Activated T-cell treated with anti-CD3 and anti-CD28 coated beads, Interleukin-2, amount 50 U/mL, for 48 hours (primary cell): ENCODE data around the gene FCN2.
A peak's percentile ranks its signal among the peaks of the same experiment; 100 is the strongest.

ENCODE experiments used
- DNase-seq, 2 experiments: peaks; one replicate each; pipeline ENCODE4 v3.0.0-alpha.2; 2020

The FCN2 gene

DNA sequence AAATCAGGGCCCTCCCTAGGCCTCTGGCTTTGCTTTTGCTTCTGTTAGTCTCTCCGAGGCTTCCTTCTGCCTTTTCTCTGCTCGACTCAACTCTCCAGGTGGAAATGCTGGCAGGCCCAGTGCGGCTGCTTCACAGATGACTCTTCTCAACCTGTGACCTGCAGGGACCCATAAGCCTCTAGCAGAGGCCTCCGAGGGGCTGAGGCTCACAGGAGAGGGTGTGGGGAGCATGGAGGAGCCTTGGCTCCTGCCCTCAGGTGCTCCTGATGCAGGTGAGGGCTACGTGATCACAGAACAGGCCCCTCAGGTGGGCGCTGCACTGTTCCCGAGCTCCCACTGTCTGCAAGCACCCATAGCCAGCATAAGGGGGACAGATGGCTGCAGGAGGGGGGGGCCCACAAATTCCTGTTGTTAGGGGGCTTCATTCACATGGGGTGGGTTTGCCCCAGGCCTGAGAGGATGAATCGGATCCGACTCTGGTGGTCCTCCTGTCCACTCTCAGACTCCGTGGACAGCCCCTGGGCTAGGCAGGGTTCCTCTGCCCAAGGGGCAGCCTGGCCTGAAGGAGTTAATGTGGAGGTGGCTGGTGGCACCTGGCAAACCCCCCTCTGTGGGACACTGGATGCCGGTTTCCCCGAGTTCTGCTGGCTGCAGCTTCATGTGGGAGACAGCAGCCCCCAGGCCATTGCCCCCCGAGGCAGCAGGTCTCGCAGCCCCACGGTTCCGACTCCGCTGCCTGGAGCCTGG lies 10.9 kb upstream of the FCN2 start:
- no peak for DNase-seq

DNA sequence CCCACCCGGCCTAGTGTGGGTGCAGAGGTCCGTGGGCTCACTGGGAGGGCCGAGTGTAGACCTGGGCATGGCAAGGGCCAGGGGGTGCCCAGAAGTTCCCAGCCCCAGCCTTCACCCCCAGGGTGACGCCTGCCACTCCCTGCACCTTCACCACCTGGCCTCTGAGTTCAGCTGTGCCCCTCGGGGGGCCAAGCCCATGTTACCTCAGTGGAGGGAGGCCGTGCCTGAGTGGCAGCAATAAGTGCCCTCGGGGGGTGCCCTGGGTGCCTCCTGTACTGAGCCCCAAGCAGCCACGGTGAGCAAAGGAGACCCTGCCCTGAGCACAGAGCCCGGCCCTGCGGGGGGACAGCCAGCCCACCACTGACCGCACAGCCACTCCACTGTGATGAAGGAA lies 10.3 kb upstream of the FCN2 start:
- DNase-seq: no peak

DNA sequence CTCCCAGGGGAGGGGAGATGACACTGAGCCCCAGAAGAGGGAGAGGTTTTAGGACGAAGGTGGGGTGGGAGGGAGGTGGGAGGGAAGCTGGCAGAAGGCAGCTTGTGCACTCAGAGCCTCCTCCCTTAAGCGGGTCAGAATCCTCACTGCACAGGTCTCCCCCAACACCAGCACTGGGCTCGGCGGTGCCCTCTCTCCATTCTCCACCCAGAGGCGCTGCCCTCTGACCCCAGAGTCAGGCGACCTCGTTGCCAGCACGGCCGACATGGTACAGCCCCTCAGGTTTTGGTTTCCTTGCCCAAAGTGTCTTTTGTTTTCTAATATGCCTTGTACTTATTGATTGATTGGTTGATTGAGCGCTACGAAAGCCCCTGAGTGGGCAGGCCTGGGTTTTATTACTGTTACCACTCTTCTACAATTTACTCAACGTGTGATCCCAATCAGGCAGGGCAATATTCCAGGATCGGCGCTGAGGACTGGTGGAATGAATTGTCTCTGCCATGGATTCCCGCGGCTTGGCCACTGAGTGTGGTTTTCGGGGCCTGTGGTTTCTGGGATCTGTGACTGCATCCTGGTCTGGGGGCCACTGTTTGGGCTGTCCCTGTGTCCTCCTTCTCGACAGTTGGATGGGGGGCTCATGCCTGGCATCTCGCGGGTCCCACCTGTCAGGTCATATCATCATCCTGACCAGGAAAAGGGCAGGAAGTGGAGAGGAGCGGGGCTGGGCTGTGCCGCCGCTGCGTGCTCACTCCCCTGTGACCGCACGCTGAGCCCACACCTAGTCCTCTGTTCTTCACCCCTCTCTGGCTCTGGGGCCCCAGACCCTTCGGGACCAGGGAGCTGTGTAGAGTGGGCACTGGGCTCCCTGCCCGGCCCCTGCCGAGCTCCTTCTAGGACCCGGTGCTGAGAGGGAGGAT lies 9.6 kb upstream of the FCN2 start:
- DNase-seq: no peak

GRCh38 chr9:134871697-134872340 lies 8.8 kb upstream of the FCN2 start:
- no peak for DNase-seq

DNA sequence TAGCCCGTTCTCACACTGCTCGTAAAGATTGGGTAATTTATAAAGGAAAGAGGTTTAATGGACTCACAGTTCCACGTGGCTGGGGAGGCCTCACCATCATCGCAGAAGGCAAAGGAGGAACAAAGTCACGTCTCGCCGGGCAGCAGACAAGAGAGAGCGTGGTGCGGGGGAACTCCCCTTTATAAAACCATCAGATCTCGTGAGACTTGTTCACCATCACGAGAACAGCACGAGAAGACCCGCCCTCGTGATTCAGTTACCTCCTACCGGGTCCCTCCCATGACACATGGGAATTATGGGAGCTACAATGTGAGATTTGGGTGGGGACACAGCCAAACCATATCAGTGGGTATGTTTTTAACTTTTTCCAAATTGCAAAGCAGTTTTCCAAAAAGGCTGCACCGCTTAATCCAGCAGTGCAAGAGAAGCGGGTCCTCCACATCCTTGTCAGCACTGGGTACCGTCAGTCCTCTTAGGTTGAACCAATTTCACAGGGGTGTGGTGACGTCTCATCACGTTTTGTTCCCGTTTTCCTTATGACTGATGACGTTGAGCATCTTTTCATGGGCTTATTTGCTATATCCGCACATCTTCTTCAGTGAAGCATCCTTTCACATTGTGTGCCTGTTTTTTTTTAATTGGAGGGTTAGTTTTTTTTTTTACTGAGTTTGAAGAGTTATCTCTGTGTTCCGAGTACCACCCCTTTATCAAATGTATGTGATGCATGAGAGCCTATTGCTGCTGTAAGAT lies 8.0 kb upstream of the FCN2 start:
- DNase-seq: no peak

- DNase-seq: no peak
These were observed 5.2 kb upstream of the FCN2 start for GRCh38 chr9:134875371-134875770.

- peak in 1 of 2 experiments; percentile 5 for DNase-seq
These were observed 3.1 kb upstream of the FCN2 start for GRCh38 chr9:134877541-134877940.

- DNase-seq: peak in 1 of 2 experiments; percentile 1
These were observed 736 bp upstream of the FCN2 start for GRCh38 chr9:134879664-134880483.

GRCh38 chr9:134881313-134881670 lies 682 bp downstream of the FCN2 start:
- peak in 1 of 2 experiments; percentile 1 for DNase-seq

GRCh38 chr9:134882204-134882785 lies 1.7 kb downstream of the FCN2 start:
- DNase-seq: no peak

GRCh38 chr9:134883040-134883782 lies 2.6 kb downstream of the FCN2 start:
- no peak for DNase-seq

- DNase-seq: no peak
These were observed 3.9 kb downstream of the FCN2 start for GRCh38 chr9:134884492-134884891.

GRCh38 chr9:134885001-134885678 lies 4.5 kb downstream of the FCN2 start:
- no peak for DNase-seq

DNA sequence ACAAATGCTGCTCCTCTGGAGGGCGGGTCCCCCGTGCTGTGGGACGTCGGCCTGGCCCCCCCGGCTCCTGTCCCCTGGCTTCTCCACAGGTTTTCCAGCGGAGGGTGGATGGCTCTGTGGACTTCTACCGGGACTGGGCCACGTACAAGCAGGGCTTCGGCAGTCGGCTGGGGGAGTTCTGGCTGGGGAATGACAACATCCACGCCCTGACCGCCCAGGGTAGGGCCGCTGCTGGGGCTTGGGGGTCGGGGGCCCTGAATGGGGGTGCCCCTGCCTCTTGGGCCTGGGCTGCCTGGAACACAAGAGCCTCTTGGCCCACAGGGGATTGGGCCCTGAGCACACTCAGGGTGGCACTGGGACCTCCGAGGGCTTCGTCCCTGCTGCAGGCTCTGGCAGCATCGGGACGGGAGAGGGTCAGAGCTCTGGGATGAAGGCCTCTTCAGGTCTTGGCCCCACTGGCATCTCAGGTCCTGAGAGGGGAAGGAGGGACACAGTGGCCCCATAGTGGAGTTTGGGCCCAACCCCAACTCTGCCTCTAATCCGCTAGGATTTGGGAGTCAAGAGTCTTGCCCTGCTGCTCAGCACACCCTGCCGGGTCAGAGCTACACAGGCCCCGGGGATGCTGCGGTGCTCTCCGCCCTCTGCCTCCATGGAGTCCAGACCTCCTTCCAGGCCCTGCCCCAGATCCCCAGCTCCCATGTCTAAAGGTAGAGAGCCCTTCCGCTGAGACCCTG lies 5.2 kb downstream of the FCN2 start:
- DNase-seq: peak in 1 of 2 experiments; percentile 4

- DNase-seq: peak in 1 of 2 experiments; percentile 4
These were observed 5.9 kb downstream of the FCN2 start for GRCh38 chr9:134886413-134886913.

- no peak for DNase-seq
These were observed 6.6 kb downstream of the FCN2 start for GRCh38 chr9:134887219-134887618.

DNA sequence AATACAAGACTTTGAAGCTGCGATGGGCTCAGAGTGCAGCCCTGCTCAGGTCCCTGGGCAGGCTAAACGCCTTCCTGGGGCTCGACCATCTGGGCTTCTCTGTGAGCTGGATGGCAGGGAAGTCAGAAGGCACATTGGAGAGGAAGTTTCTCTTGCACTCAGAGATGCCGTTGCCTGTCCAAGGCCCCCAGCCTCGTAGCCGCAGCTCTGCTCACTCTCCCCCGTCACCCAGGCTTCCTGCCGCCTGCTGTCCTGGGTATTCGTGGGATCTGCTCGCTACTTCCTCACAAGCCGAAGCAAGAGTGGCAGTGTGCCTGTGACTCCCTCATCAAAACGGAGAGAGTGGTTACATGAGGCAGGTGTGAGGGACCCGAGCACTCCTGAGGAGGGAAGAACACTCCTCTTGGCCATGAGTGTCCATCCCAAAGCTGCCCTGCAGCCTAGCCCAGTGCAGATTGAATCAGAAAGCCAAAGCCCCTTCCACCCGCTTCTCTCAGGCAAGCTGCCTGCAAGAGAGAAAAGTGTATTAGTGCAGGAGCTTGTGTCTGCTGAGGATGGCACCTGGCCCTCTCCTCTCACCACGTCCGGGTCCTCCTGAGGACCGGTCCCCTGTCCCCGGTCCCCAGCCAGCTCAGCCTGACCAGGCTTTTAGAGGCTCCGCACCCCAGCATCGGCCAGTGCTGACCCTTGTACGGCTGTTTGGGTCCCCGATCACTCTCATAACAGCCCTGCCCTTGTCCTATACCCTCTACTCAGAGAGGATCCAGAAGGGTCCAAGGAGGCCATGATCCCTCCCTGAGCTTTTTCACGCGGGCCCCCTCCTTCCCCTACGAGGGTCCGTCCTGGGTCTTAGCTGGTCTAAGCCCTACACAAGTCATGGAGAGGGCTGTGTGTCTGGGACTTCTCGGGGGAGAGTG lies 7.3 kb downstream of the FCN2 start:
- DNase-seq: peak; percentile 11 to 13

DNA sequence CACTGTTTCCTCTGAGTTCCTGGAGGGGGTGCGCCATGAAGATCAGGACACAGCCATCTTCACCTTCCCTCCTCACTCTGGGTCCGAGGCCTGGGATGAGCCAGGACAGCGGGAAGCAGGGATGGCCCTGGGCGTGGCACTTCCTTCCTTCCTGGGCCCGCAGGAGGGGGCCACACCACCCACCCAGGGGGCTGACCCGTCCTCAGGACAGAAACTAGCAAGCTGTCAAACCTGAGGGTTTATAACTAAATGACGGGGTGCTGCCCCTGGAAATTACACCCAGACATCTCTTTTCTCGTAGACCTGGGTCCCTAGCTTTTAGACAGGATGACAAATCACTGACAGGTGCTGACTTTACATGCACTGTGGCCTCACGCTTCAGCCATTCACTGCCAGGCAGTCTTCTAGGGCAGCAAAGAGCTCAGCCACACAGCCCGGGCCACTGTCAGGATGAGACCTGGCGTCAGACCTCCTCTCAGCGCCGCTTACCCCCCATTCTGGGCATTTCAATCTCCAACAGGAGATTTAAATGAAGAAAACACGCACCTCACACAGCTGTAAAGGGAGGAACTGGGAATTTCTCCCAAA lies 8.1 kb downstream of the FCN2 start:
- DNase-seq: peak in 1 of 2 experiments; percentile 5
